Retina (tissue), 1 donor: ENCODE data around the gene TLE5.
A peak's percentile ranks its signal among the peaks of the same experiment; 100 is the strongest.
"Not testable (repeated sequence)": the region's sequence is repeated elsewhere in the genome, so short reads cannot be mapped to it uniquely, and the experiment has no call there.

Experiments used
- DNase-seq: peaks from one replicate; pipeline ENCODE4 v3.0.0-alpha.2; 2016

The TLE5 gene

GRCh38 chr19:3041761-3042620, 20.3 kb downstream of the TLE5 start:
- peak; percentile 60 for DNase-seq

- no peak for DNase-seq
Measured at GRCh38 chr19:3041327-3041726, 21.0 kb downstream of the TLE5 start.

- DNase-seq: no peak
Measured at GRCh38 chr19:3039641-3040077, 22.6 kb downstream of the TLE5 start.

GRCh38 chr19:3039125-3039524, 23.2 kb downstream of the TLE5 start:
- DNase-seq: no peak

GRCh38 chr19:3038214-3038613, 24.1 kb downstream of the TLE5 start:
- DNase-seq: no peak

GRCh38 chr19:3036977-3037544, 25.2 kb downstream of the TLE5 start:
- DNase-seq: not testable (repeated sequence)

GRCh38 chr19:3036119-3036976, 25.9 kb downstream of the TLE5 start:
- peak; percentile 95 for DNase-seq

GRCh38 chr19:3035542-3036118, 26.7 kb downstream of the TLE5 start:
- peak; percentile 99 for DNase-seq

GRCh38 chr19:3034656-3035541, 27.4 kb downstream of the TLE5 start:
- DNase-seq: peak; percentile 52

- no peak for DNase-seq
Measured at GRCh38 chr19:3034406-3034655, 28.0 kb downstream of the TLE5 start.

- DNase-seq: no peak
Measured at GRCh38 chr19:3033595-3034405, 28.5 kb downstream of the TLE5 start.

- no peak for DNase-seq
Measured at GRCh38 chr19:3031607-3031867, 30.8 kb downstream of the TLE5 start.

- no peak for DNase-seq
Measured at GRCh38 chr19:3029065-3029923, 33.0 kb downstream of the TLE5 start, which contains the start of gene TLE2. Gene TLE2, minus strand, starts transcription at chr19:3029280. Its CDS starts 376 bp downstream, at chr19:3028904.

GRCh38 chr19:3028305-3029064, 33.8 kb downstream of the TLE5 start:
- no peak for DNase-seq

- no peak for DNase-seq
Measured at GRCh38 chr19:3027981-3028304, 34.4 kb downstream of the TLE5 start.

- no peak for DNase-seq
Measured at GRCh38 chr19:3027292-3027691, 35.0 kb downstream of the TLE5 start.

- no peak for DNase-seq
Measured at GRCh38 chr19:3026768-3027167, 35.5 kb downstream of the TLE5 start.

- DNase-seq: no peak
Measured at GRCh38 chr19:3025549-3025886, 36.8 kb downstream of the TLE5 start.

- DNase-seq: peak; percentile 68
Measured at GRCh38 chr19:3024870-3025548, 37.3 kb downstream of the TLE5 start.

GRCh38 chr19:3024509-3024869, 37.8 kb downstream of the TLE5 start:
- no peak for DNase-seq
